ENCODE results near the gene TMEM97.

The TMEM97 gene

GRCh38 chr17:28274591-28275265 lies 44.3 kb upstream of the TMEM97 start:
- TF ChIP-seq, protein P1, sequence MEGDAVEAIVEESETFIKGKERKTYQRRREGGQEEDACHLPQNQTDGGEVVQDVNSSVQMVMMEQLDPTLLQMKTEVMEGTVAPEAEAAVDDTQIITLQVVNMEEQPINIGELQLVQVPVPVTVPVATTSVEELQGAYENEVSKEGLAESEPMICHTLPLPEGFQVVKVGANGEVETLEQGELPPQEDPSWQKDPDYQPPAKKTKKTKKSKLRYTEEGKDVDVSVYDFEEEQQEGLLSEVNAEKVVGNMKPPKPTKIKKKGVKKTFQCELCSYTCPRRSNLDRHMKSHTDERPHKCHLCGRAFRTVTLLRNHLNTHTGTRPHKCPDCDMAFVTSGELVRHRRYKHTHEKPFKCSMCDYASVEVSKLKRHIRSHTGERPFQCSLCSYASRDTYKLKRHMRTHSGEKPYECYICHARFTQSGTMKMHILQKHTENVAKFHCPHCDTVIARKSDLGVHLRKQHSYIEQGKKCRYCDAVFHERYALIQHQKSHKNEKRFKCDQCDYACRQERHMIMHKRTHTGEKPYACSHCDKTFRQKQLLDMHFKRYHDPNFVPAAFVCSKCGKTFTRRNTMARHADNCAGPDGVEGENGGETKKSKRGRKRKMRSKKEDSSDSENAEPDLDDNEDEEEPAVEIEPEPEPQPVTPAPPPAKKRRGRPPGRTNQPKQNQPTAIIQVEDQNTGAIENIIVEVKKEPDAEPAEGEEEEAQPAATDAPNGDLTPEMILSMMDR (IDR thresholded peaks at IDR 0.05; ENCODE audit: low read depth, low read length): no peak
- H3K36me3 ChIP-seq: no peaks in the 10 kb centered on the region
- DNase-seq: no peak
- H3K4me3 ChIP-seq (ENCODE audit: low read depth, low read length): no peak overlapping the region
- H3K9me3 ChIP-seq: no peaks in the 10 kb centered on the region
- no peaks in the 10 kb centered on the region for H3K4me1 ChIP-seq
- no peaks in the 10 kb centered on the region for H3K27me3 ChIP-seq

- no peak for DNase-seq
- Histone ChIP-seq H3K4me3 (ENCODE audit: low read depth, low read length) (no peak overlapping the region), H3K36me3 (no peaks in the 10 kb centered on the region), H3K27me3 (no peaks in the 10 kb centered on the region), H3K4me1 (no peaks in the 10 kb centered on the region), H3K9me3 (no peaks in the 10 kb centered on the region)
- TF ChIP-seq, protein P1 (IDR thresholded peaks at IDR 0.05; ENCODE audit: low read depth, low read length): no peak
Measured at GRCh38 chr17:28276011-28276410, 43.0 kb upstream of the TMEM97 start.

DNA sequence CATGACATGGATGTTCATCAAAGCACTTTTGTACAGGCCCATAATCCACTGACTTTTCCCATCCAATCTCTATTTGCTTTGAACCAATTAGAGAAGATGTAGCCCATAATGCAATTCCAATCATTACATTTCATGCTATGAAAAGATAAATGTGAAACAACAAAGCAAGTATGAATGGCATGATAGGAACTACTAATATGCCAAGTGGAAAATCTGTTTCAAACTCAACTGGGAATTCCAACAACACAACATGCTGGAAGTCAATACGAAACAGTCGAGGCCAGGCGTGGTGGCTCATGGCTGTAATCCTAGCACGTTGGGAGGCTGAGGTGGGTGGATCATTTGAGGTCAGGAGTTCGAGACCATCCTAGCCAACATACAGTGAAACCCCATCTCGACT lies 39.6 kb upstream of the TMEM97 start:
- TF ChIP-seq, protein P1 (IDR thresholded peaks at IDR 0.05; ENCODE audit: low read depth, low read length): no peak

GRCh38 chr17:28280826-28281225 lies 38.2 kb upstream of the TMEM97 start:
- TF ChIP-seq, protein P1 (IDR thresholded peaks at IDR 0.05; ENCODE audit: low read depth, low read length): no peak
- H3K4me1 ChIP-seq: no peaks in the 10 kb centered on the region
- DNase-seq: no peak
- no peak overlapping the region for H3K4me3 ChIP-seq (ENCODE audit: low read depth, low read length)
- H3K36me3 ChIP-seq: no peaks in the 10 kb centered on the region
- H3K27me3 ChIP-seq: no peaks in the 10 kb centered on the region
- no peaks in the 10 kb centered on the region for H3K9me3 ChIP-seq

More for the DNA sequence above, 39.6 kb upstream of the TMEM97 start:
- DNase-seq: no peak
- Histone ChIP-seq H3K4me1 (no peaks in the 10 kb centered on the region), H3K36me3 (no peaks in the 10 kb centered on the region), H3K9me3 (no peaks in the 10 kb centered on the region), H3K27me3 (no peaks in the 10 kb centered on the region), H3K4me3 (ENCODE audit: low read depth, low read length) (no peak overlapping the region)

GRCh38 chr17:28282596-28282995 lies 36.4 kb upstream of the TMEM97 start:
- Histone ChIP-seq H3K4me1 (no peaks in the 10 kb centered on the region), H3K27me3 (no peaks in the 10 kb centered on the region), H3K4me3 (ENCODE audit: low read depth, low read length) (no peak overlapping the region), H3K36me3 (no peaks in the 10 kb centered on the region), H3K9me3 (no peaks in the 10 kb centered on the region)
- no peak for DNase-seq
- TF ChIP-seq, protein P1 (IDR thresholded peaks at IDR 0.05; ENCODE audit: low read depth, low read length): no peak

DNA sequence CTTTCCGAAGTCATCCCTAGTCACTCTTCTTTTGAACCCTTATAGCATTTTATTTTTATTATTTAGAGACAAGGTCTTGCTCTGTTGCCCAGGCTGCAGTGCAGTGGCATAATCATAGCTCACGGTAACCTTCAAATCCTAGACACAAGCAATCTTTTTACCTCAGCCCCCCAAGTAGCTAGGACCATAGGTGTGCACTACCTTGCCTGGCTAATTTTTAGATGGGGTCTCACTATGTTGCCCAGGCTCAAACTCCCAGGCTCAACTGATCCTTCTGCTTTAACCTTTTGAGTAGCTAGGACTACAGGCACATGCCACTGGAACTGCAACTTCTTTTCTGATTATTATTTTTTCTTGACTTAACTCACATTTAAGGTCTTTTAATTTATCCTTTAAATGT lies 33.0 kb upstream of the TMEM97 start:
- H3K4me1 ChIP-seq: no peaks in the 10 kb centered on the region
- H3K36me3 ChIP-seq: no peaks in the 10 kb centered on the region
- DNase-seq: no peak
- H3K4me3 ChIP-seq (ENCODE audit: low read depth, low read length): no peak overlapping the region
- H3K9me3 ChIP-seq: no peaks in the 10 kb centered on the region
- H3K27me3 ChIP-seq: no peaks in the 10 kb centered on the region
- TF ChIP-seq, protein P1 (IDR thresholded peaks at IDR 0.05; ENCODE audit: low read depth, low read length): no peak

Data from BE2C (cell line).